Testis (tissue), 2 donors: Measurements from ENCODE around the gene ZNF223.

Experiments
- CTCF ChIP-seq, 3 experiments: fragments of 450-650 bp in 2 of 3; fragments of 200-600 bp in 1 of 3; sonication (generic) in 1 of 3; IDR thresholded peaks; one replicate each; pipeline ENCODE4 v1.5.1; 2016 to 2019; ENCODE audit warnings: antibody characterized with exemption in 3 of 3, mild to moderate bottlenecking in 2 of 3, moderate library complexity in 1 of 3
- POLR2A ChIP-seq: fragments of 450-650 bp; IDR thresholded peaks from one replicate; pipeline ENCODE4 v1.6.1; 2017; ENCODE audit warnings: antibody characterized with exemption, mild to moderate bottlenecking, moderate library complexity

GRCh38 chr19:44112802-44113137 lies 60.9 kb downstream of the ZNF223 start:
- no peak for TF ChIP-seq POLR2A
- TF ChIP-seq CTCF (IDR thresholded peaks at IDR 0.05) = no peak
